Smooth muscle cell (in vitro differentiated cells): Measurements from ENCODE around the gene KNL1. TPM values are rescaled to one million over a fixed set of nuclear protein-coding genes. Genes with fewer than 3 reads are reported as not detected.

ENCODE experiments used
- polyA plus RNA-seq: library from polyadenylated mRNA; unstranded; fragments of >200 nt; fragmentation: Nextera tagmentation; extraction: Ambion mirVana; gene quantifications from 2 replicates; pipeline ENCODE4 v1.2.1, GENCODE V29; 2016
- small RNA-seq: library from RNA; depleted of rRNA; stranded (forward); fragments of <200 nt; gene quantifications from one replicate; pipeline ENCODE3, GENCODE V24; 2014
- total RNA-seq: library from RNA; depleted of rRNA; stranded (reverse); fragments of >200 nt; gene quantifications from 2 replicates; pipeline ENCODE4 v1.2.3, GENCODE V29; 2014

KNL1 gene
- total and polyA plus RNA-seq, 2 experiments from 2014 or later: 3.1 to 10.8 TPM

Small RNA genes lying within 50 kb of the gene (small RNA-seq; reads per million reads assigned to genes)
- gene RF00017 (not detected), gene RN7SL376P (not detected)

Other genes with a start within 250 kb of the KNL1 start
- not detected in 2 replicates for gene PHGR1, start 243.2 kb upstream of the KNL1 start, total RNA-seq
- 0.48 TPM in 1 of 2 replicates, not detected in the other for gene PHGR1, start 243.2 kb upstream of the KNL1 start, polyA plus RNA-seq
- 0.04 and 0.58 TPM in 2 replicates for gene DISP2, start 236.0 kb upstream of the KNL1 start, total RNA-seq
- gene DISP2, start 236.0 kb upstream of the KNL1 start, polyA plus RNA-seq: 0.46 and 0.90 TPM in 2 replicates
- gene KNSTRN, start 211.5 kb upstream of the KNL1 start, total RNA-seq: 24.1 and 27.0 TPM in 2 replicates
- 15.4 and 17.3 TPM in 2 replicates for gene KNSTRN, start 211.5 kb upstream of the KNL1 start, polyA plus RNA-seq
- gene IVD, start 188.5 kb upstream of the KNL1 start, total RNA-seq: 17.4 and 20.3 TPM in 2 replicates
- gene IVD, start 188.5 kb upstream of the KNL1 start, polyA plus RNA-seq: 37.8 and 38.3 TPM in 2 replicates
- gene BAHD1, start 153.3 kb upstream of the KNL1 start, total RNA-seq: 7.9 and 8.4 TPM in 2 replicates
- gene BAHD1, start 153.3 kb upstream of the KNL1 start, polyA plus RNA-seq: 11.1 and 13.4 TPM in 2 replicates
- gene CHST14, start 123.3 kb upstream of the KNL1 start, total RNA-seq: 19.1 and 20.5 TPM in 2 replicates
- 23.7 and 24.6 TPM in 2 replicates for gene CHST14, start 123.3 kb upstream of the KNL1 start, polyA plus RNA-seq
- gene CCDC32, start 29.2 kb upstream of the KNL1 start, total RNA-seq: 16.2 and 25.5 TPM in 2 replicates
- 19.3 and 20.6 TPM in 2 replicates for gene CCDC32, start 29.2 kb upstream of the KNL1 start, polyA plus RNA-seq
- gene RPUSD2, start 24.9 kb upstream of the KNL1 start, total RNA-seq: 6.8 and 7.3 TPM in 2 replicates
- gene RPUSD2, start 24.9 kb upstream of the KNL1 start, polyA plus RNA-seq: 13.3 and 17.6 TPM in 2 replicates
- 9.2 and 9.7 TPM in 2 replicates for gene RAD51, start 100.9 kb downstream of the KNL1 start, total RNA-seq
- gene RAD51, start 100.9 kb downstream of the KNL1 start, polyA plus RNA-seq: 10.7 and 15.2 TPM in 2 replicates
- 11.0 and 12.8 TPM in 2 replicates for gene RMDN3, start 161.0 kb downstream of the KNL1 start, total RNA-seq
- 20.0 and 25.1 TPM in 2 replicates for gene RMDN3, start 161.0 kb downstream of the KNL1 start, polyA plus RNA-seq
- 9.1 and 12.4 TPM in 2 replicates for gene GCHFR, start 169.8 kb downstream of the KNL1 start, total RNA-seq
- gene GCHFR, start 169.8 kb downstream of the KNL1 start, polyA plus RNA-seq: 8.9 and 19.0 TPM in 2 replicates
- 0.09 and 0.63 TPM in 2 replicates for gene C15orf62, start 175.7 kb downstream of the KNL1 start, total RNA-seq
- 0.35 and 0.74 TPM in 2 replicates for gene C15orf62, start 175.7 kb downstream of the KNL1 start, polyA plus RNA-seq
- 16.5 and 18.1 TPM in 2 replicates for gene ZFYVE19, start 212.8 kb downstream of the KNL1 start, total RNA-seq
- gene ZFYVE19, start 212.8 kb downstream of the KNL1 start, polyA plus RNA-seq: 30.1 and 31.9 TPM in 2 replicates
- 23.7 and 25.0 TPM in 2 replicates for gene DNAJC17, start 213.2 kb downstream of the KNL1 start, total RNA-seq
- 33.6 and 35.3 TPM in 2 replicates for gene DNAJC17, start 213.2 kb downstream of the KNL1 start, polyA plus RNA-seq
- not detected in 2 replicates for gene PPP1R14D, start 234.5 kb downstream of the KNL1 start, total RNA-seq
- gene PPP1R14D, start 234.5 kb downstream of the KNL1 start, polyA plus RNA-seq: not detected in 2 replicates
- gene SPINT1, start 249.8 kb downstream of the KNL1 start, total RNA-seq: 47.0 and 76.5 TPM in 2 replicates
- 50.2 and 140 TPM in 2 replicates for gene SPINT1, start 249.8 kb downstream of the KNL1 start, polyA plus RNA-seq